Prostate gland (tissue), 2 donors: ENCODE results near the gene PRR7.

ENCODE experiments used
- POLR2A ChIP-seq: fragments of 450-650 bp; IDR thresholded peaks from one replicate; pipeline ENCODE4 v1.6.1; 2016; ENCODE audit warnings: antibody characterized with exemption, mild to moderate bottlenecking
- TF ChIP-seq, protein P1 (sequence below), 4 experiments: fragments of 200-600 bp in 2 of 4; fragments of 450-650 bp in 2 of 4; sonication (generic) in 2 of 4; IDR thresholded peaks; 1 replicate in 3 of 4; 2 replicates in 1 of 4; pipeline ENCODE4 v1.5.1; 2016 to 2019; ENCODE audit warnings: antibody characterized with exemption in 4 of 4, mild to moderate bottlenecking in 2 of 4, moderate library complexity in 2 of 4

DNA sequence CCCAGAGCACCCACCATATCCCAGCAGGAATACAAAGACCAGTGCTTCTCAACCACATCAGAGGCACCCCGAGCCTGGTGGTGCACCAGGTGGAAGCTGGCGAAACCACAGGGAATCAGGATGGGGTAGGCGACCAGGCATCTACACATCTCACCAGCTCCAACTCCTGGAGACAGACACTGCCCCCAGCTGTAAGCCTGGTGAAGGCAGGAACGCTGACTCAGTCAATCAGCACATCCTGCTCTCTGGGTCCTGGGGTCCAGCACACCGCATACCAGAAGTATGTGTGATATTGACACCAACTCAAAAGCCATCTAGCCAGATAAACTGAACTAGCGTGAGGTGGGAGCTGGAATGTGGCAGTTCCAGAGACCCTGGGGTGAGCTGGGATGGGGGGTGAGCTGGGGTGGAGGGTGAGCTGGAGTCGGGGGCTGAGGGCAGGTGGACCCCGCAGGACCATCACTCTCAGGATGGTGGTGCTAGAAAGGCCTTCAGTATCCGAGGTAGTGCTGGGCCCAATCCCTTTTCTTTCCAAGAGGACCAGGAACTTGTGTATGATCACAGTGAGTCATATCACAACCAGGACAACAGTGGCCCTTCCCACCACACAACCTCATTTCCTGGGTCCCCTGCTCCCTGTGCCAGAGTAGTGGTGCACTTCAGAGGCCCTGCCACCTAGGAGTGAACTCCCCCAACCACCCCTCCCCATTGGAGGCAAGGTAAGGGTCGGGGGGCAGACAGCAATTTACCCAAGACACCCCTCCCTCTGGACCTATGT, 24.3 kb downstream of the PRR7 start:
- TF ChIP-seq, protein P1, sequence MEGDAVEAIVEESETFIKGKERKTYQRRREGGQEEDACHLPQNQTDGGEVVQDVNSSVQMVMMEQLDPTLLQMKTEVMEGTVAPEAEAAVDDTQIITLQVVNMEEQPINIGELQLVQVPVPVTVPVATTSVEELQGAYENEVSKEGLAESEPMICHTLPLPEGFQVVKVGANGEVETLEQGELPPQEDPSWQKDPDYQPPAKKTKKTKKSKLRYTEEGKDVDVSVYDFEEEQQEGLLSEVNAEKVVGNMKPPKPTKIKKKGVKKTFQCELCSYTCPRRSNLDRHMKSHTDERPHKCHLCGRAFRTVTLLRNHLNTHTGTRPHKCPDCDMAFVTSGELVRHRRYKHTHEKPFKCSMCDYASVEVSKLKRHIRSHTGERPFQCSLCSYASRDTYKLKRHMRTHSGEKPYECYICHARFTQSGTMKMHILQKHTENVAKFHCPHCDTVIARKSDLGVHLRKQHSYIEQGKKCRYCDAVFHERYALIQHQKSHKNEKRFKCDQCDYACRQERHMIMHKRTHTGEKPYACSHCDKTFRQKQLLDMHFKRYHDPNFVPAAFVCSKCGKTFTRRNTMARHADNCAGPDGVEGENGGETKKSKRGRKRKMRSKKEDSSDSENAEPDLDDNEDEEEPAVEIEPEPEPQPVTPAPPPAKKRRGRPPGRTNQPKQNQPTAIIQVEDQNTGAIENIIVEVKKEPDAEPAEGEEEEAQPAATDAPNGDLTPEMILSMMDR (IDR thresholded peaks at IDR 0.05) = no peak
- TF ChIP-seq POLR2A = no peak
